Heart right ventricle (tissue), 16 donors: ENCODE results near the gene PRF1. TPM values are rescaled to one million over a fixed set of nuclear protein-coding genes. Genes with fewer than 3 reads are reported as not detected.

Experiments
- ATAC-seq, 8 donors: fragments of 200-7000 bp; cut with Tn5 transposase; one replicate each; pipeline ENCODE4 v1.9.1; 2020; ENCODE audit warnings: mild to moderate bottlenecking in 8 of 8, moderate library complexity in 8 of 8, moderate number of reproducible peaks in 1 of 8
- DNase-seq, 2 donors: peaks; one replicate each; pipeline ENCODE4 v3.0.0-alpha.2; 2020
- H3K27ac ChIP-seq, 10 donors: fragments of 200-600 bp; sonication (generic) in 2 of 10; one replicate each; pipeline versions ENCODE4 v1.5.0 to v1.8.0; 2020 to 2022; ENCODE audit warnings: mild to moderate bottlenecking in 3 of 10
- H3K27me3 ChIP-seq, 7 donors: fragments of 200-600 bp; one replicate each; pipeline ENCODE4 v1.8.0; 2021 to 2022; ENCODE audit warnings: mild to moderate bottlenecking in 2 of 7
- H3K36me3 ChIP-seq, 9 donors: fragments of 200-600 bp; sonication (generic) in 1 of 9; one replicate each; pipeline versions ENCODE4 v1.5.0 to v1.8.0; 2020 to 2022; ENCODE audit warnings: mild to moderate bottlenecking in 2 of 9
- H3K4me1 ChIP-seq, 9 donors: fragments of 200-600 bp; sonication (generic) in 1 of 9; one replicate each; pipeline versions ENCODE4 v1.5.0 to v1.8.0; 2020 to 2022; ENCODE audit warnings: mild to moderate bottlenecking in 4 of 9
- H3K4me3 ChIP-seq, 10 donors: fragments of 200-600 bp; sonication (generic) in 2 of 10; one replicate each; pipeline versions ENCODE4 v1.5.0 to v1.8.0; 2020 to 2022; ENCODE audit warnings: mild to moderate bottlenecking in 7 of 10, moderate library complexity in 2 of 10
- H3K9me3 ChIP-seq, 11 donors: fragments of 200-600 bp in 10 of 11; sonication (generic) in 2 of 11; one replicate each; pipeline versions ENCODE4 v1.5.0 to v1.8.0; 2013 to 2022; ENCODE audit warnings: mild to moderate bottlenecking in 2 of 11, control low read depth in 1 of 11, moderate library complexity in 1 of 11
- WGBS, 2 donors: extraction: QIAGEN DNeasy Blood & Tissue Kit; methylation state at CpG; one replicate each; pipeline ENCODE4 v1.1.7; 2013; ENCODE audit warnings: inconsistent platforms in 1 of 2; 5-methylcytosine and 5-hydroxymethylcytosine counted together
- intact Hi-C, 10 donors: fragments of 100-400 bp; cut with DNase I; formaldehyde crosslinking; loops; one replicate each; pipeline versions ENCODE4 v1.11.1 to v1.14.2; 2022
- polyA plus RNA-seq, 2 donors: library from polyadenylated mRNA; stranded (reverse); fragments of 200-250 nt; gene quantifications; one replicate each; pipeline ENCODE4 v1.2.3, GENCODE V29; 2013
- total RNA-seq, 10 donors: library from RNA; stranded (reverse); fragmentation: NEBNext Ultra II Directional in 3 of 10; extraction: Animal tissue kit (Norgen Biotek cat#: 25700) in 3 of 10; gene quantifications; one replicate each; pipeline versions ENCODE4 v1.2.1 to v1.2.4, GENCODE V29; 2021 to 2023
- TF ChIP-seq, protein P1 (sequence below), 9 donors: fragments of 200-600 bp; sonication (generic) in 2 of 9; IDR thresholded peaks; one replicate each; pipeline versions ENCODE4 v1.5.0 to v1.8.0; 2021 to 2022; ENCODE audit warnings: antibody characterized with exemption in 9 of 9, mild to moderate bottlenecking in 5 of 9, moderate library complexity in 1 of 9
- donor health status: Arrhythmogenic right ventricular cardiomyopathy.
- donor health status: ischemic (EF 13 %, LVEDD 7.1; RV severe dilation, severe dysfunction).
- donor health status: healthy with polysubstance abuse.
- donor health status: DM: no; HTN: yes; CAD: no.
- donor health status: DM: no; HTN: no; CAD: no.
- donor health status: ischemic (EF 25% LVEDD 6.9; RV normal size, moderate dysfunction).
- donor health status: ischemic (EF 25% LVEDD 5.7; RV mildly dilated, moderate dysfunction).
- donor health status: healthy.
- donor health status: DM: yes; HTN: yes; CAD: no.
- donor health status: Ischemic cardiomyopathy.
- donor health status: ischemic (EF 35%, LVEDD 5.7; RV mildly dilated, moderate dysfunction).
- donor health status: nonischemic (EF 11% LVEDD 7.7; RV severe dilation, severe dysfunction).
- donor health status: DM: yes; HTN: yes; CAD: no.
- donor health status: PGD.
- donor health status: ischemic (EF 29% LVEDD 5.4; RV normal size, mild dysfunction).
- donor health status: nonischemic (EF 23%, LVEDD 6.1; RV moderate dilation, normal function).

PRF1 gene
- total and polyA plus RNA-seq, 12 donors = 0.33 to 13.8 (median 1.2) TPM

DNA sequence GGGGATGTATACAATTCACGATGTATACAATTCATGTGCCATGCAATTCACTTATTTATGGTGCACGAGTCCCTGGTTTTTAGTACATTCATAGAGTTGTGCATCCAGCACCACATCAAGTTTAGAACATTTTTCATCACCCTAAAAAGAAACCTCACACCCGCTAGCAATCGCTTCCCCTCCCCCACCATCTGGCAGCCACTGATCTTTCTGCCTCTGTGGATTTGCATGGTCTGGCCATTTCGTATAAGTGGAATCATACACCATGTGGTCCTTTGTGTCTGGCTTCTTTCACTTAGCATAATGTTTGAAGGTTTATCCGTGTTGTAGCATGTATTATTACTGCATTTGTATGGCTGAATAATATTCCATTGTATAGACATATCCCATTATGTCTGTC is 52.1 kb downstream of the PRF1 start:
- no peak overlapping the region for H3K4me3 ChIP-seq
- TF ChIP-seq, protein P1, sequence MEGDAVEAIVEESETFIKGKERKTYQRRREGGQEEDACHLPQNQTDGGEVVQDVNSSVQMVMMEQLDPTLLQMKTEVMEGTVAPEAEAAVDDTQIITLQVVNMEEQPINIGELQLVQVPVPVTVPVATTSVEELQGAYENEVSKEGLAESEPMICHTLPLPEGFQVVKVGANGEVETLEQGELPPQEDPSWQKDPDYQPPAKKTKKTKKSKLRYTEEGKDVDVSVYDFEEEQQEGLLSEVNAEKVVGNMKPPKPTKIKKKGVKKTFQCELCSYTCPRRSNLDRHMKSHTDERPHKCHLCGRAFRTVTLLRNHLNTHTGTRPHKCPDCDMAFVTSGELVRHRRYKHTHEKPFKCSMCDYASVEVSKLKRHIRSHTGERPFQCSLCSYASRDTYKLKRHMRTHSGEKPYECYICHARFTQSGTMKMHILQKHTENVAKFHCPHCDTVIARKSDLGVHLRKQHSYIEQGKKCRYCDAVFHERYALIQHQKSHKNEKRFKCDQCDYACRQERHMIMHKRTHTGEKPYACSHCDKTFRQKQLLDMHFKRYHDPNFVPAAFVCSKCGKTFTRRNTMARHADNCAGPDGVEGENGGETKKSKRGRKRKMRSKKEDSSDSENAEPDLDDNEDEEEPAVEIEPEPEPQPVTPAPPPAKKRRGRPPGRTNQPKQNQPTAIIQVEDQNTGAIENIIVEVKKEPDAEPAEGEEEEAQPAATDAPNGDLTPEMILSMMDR (IDR thresholded peaks at IDR 0.05) = no peak
- no peaks in the 10 kb centered on the region for H3K9me3 ChIP-seq
- peaks cover 0 to 79% (median 0%) of the 10 kb centered on the region in 9 donors for H3K36me3 ChIP-seq
- 82 to 84% methylated on average over 6 of the region's 6 CpGs for WGBS, 2 donors
- intact Hi-C loops = loop anchor here (1.0 to 10.0 kb wide), 9 partner anchors 122 to 332 kb away; partner anchors contain the start of gene ADAMTS14 (in 4 of the 10)
- ATAC-seq (no peak), DNase-seq (no peak)
- H3K4me1 ChIP-seq = peaks cover 0 to 24% (median 0%) of the 10 kb centered on the region in 9 donors
- H3K27ac ChIP-seq = no peak overlapping the region
- no peaks in the 10 kb centered on the region for H3K27me3 ChIP-seq

DNA sequence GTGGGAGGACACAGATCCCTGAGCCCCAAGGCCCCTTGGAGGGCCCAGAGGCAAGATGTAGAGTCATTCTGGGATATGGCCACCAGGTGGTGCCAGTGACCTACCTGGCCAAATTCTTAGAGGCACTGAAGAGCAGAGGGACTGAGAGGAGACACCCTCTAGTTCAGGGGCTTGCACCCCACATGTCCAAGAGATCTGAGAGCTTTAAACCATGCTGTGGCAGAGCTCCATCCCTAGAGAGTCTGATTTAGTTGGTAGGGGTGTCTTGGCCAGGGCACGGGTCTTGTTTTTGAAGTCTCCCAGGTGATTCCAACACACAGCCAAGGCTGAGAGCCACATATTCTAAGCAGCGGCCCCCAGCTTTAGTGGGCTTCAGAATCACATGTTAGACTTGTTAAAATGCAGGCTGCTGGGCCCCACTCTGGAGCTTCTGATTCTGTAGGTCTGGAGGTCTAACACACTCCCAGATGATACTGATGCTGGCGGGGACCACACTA is 52.5 kb downstream of the PRF1 start:
- peaks cover 0 to 74% (median 0%) of the 10 kb centered on the region in 9 donors for H3K36me3 ChIP-seq
- H3K27ac ChIP-seq = no peak overlapping the region
- H3K27me3 ChIP-seq = no peaks in the 10 kb centered on the region
- intact Hi-C loops = loop anchor here (1.0 to 10.0 kb wide), 12 partner anchors 122 to 332 kb away; partner anchors contain the start of gene ADAMTS14 (in 4 of the 10)
- TF ChIP-seq, protein P1 (IDR thresholded peaks at IDR 0.05) = peak; percentile 85 to 97 (median 90)
- no peak overlapping the region for H3K4me3 ChIP-seq
- ATAC-seq (peak; percentile 58 to 78 (median 70)), DNase-seq (peak; percentile 62 to 67)
- 77 to 83% methylated on average over 3 of the region's 3 CpGs for WGBS, 2 donors
- peaks cover 0 to 24% (median 0%) of the 10 kb centered on the region in 9 donors for H3K4me1 ChIP-seq
- H3K9me3 ChIP-seq = no peaks in the 10 kb centered on the region

DNA sequence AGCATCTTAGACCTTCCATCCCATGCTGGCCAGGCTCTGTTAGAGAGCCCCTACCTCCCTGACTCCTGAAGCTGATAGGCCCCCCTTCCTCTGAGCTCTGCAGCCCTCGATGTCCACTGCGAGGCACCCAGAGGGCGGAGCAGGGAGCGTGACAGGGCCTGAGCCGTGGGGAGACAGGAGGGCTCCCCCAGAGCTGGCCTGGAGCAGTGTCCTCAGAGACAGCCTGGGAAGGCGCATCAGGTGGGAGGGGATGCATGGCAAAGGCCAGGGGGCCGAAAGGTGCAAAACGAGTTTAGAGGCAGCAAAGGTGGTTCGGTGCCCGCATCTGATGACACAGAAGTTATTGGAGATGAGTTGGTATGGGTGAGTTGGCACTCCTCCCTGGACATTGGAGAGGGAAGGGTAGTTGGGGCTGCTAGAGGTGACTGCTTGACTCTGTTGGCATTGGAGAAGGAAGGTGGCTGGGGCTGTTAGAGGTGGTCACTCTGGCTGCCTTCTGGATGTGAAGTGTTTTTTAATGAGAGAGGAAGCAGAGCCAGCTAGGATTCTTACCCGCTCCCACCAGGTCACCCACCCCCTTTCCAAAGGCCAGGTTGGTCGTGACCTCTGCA is 53.1 kb downstream of the PRF1 start:
- Histone ChIP-seq H3K27me3 (no peaks in the 10 kb centered on the region), H3K4me1 (peaks cover 0 to 24% (median 0%) of the 10 kb centered on the region in 9 donors), H3K27ac (no peak overlapping the region), H3K36me3 (peaks cover 0 to 74% (median 0%) of the 10 kb centered on the region in 9 donors), H3K9me3 (no peaks in the 10 kb centered on the region), H3K4me3 (no peak overlapping the region)
- intact Hi-C loops = loop anchor here in 5 of 10 donors (2.0 to 10.0 kb wide), 5 partner anchors 211 to 333 kb away; no protein-coding TSS in a partner anchor
- TF ChIP-seq, protein P1 (IDR thresholded peaks at IDR 0.05) = no peak
- no peak for DNase-seq
- 83 to 87% methylated on average over 12 of the region's 12 CpGs for WGBS, 2 donors
- peak in 6 of 8 donors; percentile 4 to 43 (median 10) for ATAC-seq

Other genes starting within 250 kb of the PRF1 start
- 10 to 100 TPM; 39.9 to 73.8 (median 58.2) TPM for gene LRRC20, start 220.1 kb downstream of the PRF1 start, total RNA-seq
- gene LRRC20, start 220.1 kb downstream of the PRF1 start, polyA plus RNA-seq = 10 to 100 TPM; 11.0 to 13.8 TPM
- 100 to 1,000 TPM in 3 of 10 donors, 10 to 100 TPM in 7; 70.1 to 128 (median 81.9) TPM for gene EIF4EBP2, start 198.6 kb downstream of the PRF1 start, total RNA-seq
- gene EIF4EBP2, start 198.6 kb downstream of the PRF1 start, polyA plus RNA-seq = 10 to 100 TPM; 17.3 to 18.6 TPM
- gene NODAL, start 161.1 kb downstream of the PRF1 start, total RNA-seq = under 1 TPM in 1 of 10 donors, not detected in 9; 0.29 TPM
- gene NODAL, start 161.1 kb downstream of the PRF1 start, polyA plus RNA-seq = under 1 TPM in 1 of 2 donors, not detected in 1; 0.04 TPM
- gene PALD1, start 124.0 kb downstream of the PRF1 start, total RNA-seq = 10 to 100 TPM in 1 of 10 donors, 1 to 10 TPM in 9; 4.8 to 10.3 (median 6.1) TPM
- gene PALD1, start 124.0 kb downstream of the PRF1 start, polyA plus RNA-seq = 1 to 10 TPM; 4.1 to 5.6 TPM
- gene ADAMTS14, start 69.8 kb upstream of the PRF1 start, total RNA-seq = 1 to 10 TPM in 3 of 10 donors, under 1 TPM in 7; 0.08 to 1.4 (median 0.59) TPM
- gene ADAMTS14, start 69.8 kb upstream of the PRF1 start, polyA plus RNA-seq = under 1 TPM; 0.13 to 0.66 TPM
- not detected for gene TBATA, start 182.6 kb upstream of the PRF1 start, total RNA-seq
- not detected for gene TBATA, start 182.6 kb upstream of the PRF1 start, polyA plus RNA-seq
- 10 to 100 TPM in 9 of 10 donors, 1 to 10 TPM in 1; 8.3 to 20.3 (median 13.9) TPM for gene SGPL1, start 213.2 kb upstream of the PRF1 start, total RNA-seq
- gene SGPL1, start 213.2 kb upstream of the PRF1 start, polyA plus RNA-seq = 1 to 10 TPM; 3.7 to 5.9 TPM